IMR-90 (cell line): ENCODE measurements around the gene EXOC4. TPM values are rescaled to one million over a fixed set of nuclear protein-coding genes. Genes with fewer than 3 reads are reported as not detected.

ENCODE experiments used
- ATAC-seq: fragments of 200-7000 bp; cut with Tn5 transposase; 2 replicates; pipeline ENCODE4 v1.9.1; 2020; ENCODE audit warnings: low read depth, mild to moderate bottlenecking, moderate library complexity
- BruUV-seq: library from RNA; stranded (reverse); fragments of 400-500 nt; replicated peaks from 2 replicates; lab custom pipeline; 2021; lab: Mats Ljungman, UMichigan
- CTCF ChIA-PET: fragments of 300-600 bp; formaldehyde crosslinking; extraction: SDS; loops from one replicate; lab custom pipeline; 2021; ENCODE audit warnings: antibody characterized with exemption; lab: Yijun Ruan, JAX
- POLR2A ChIA-PET: fragments of 300-600 bp; sonication (Branson Sonifier 250); formaldehyde crosslinking; loops from one replicate; lab custom pipeline; 2022; ENCODE audit warnings: antibody characterized with exemption; ENCODE audit not compliant: unreplicated experiment; lab: Charles Lee
- DNase-seq: peaks from one replicate; pipeline ENCODE4 v3.0.0; 2013
- H2AFZ ChIP-seq: replicated peaks from 2 replicates; pipeline ENCODE3; 2013; ENCODE audit warnings: low read length, mild to moderate bottlenecking; ENCODE audit not compliant: poor library complexity
- H2AK5ac ChIP-seq: 2 replicates; pipeline ENCODE4 v1.6.1; 2013; ENCODE audit warnings: low read depth, low read length, inconsistent platforms
- H2AK9ac ChIP-seq: replicated peaks from 2 replicates; pipeline ENCODE3; 2013; ENCODE audit warnings: mild to moderate bottlenecking, low read depth, low read length, moderate library complexity; ENCODE audit not compliant: poor library complexity
- H2BK120ac ChIP-seq: 2 replicates; pipeline ENCODE4 v1.6.1; 2013; ENCODE audit warnings: low read depth, low read length, inconsistent platforms
- H2BK15ac ChIP-seq: 3 replicates; pipeline ENCODE4 v1.6.1; 2013; ENCODE audit warnings: low read depth, low read length, inconsistent platforms
- H2BK20ac ChIP-seq: 2 replicates; pipeline ENCODE4 v1.6.1; 2013; ENCODE audit warnings: low read depth, mild to moderate bottlenecking, inconsistent platforms, low read length, moderate library complexity
- H2BK5ac ChIP-seq: 2 replicates; pipeline ENCODE4 v1.6.1; 2013; ENCODE audit warnings: mild to moderate bottlenecking, low read depth, low read length, inconsistent platforms; ENCODE audit not compliant: poor library complexity, severe bottlenecking
- H3K14ac ChIP-seq: replicated peaks from 2 replicates; pipeline ENCODE4 v1.6.1; 2013; ENCODE audit warnings: low read depth, low read length, inconsistent platforms
- H3K18ac ChIP-seq: 2 replicates; pipeline ENCODE4 v1.6.1; 2013; ENCODE audit warnings: low read depth, low read length, control low read depth
- H3K23ac ChIP-seq: 2 replicates; pipeline ENCODE4 v1.6.1; 2013; ENCODE audit warnings: low read depth, low read length, inconsistent platforms
- H3K27ac ChIP-seq: 2 replicates; pipeline ENCODE4 v1.5.1; 2013; ENCODE audit warnings: mild to moderate bottlenecking, control low read depth, low read length; ENCODE audit not compliant: insufficient read depth
- H3K27me3 ChIP-seq: 2 replicates; pipeline ENCODE4 v1.6.1; 2013; ENCODE audit warnings: low read length; ENCODE audit not compliant: control insufficient read depth, insufficient read depth
- H3K36me3 ChIP-seq: 2 replicates; pipeline ENCODE4 v1.6.1; 2013; ENCODE audit warnings: low read length, mixed read lengths; ENCODE audit not compliant: control insufficient read depth, insufficient read depth
- H3K4ac ChIP-seq: 2 replicates; pipeline ENCODE4 v1.6.1; 2013; ENCODE audit warnings: low read depth, low read length, inconsistent platforms
- H3K4me1 ChIP-seq: 2 replicates; pipeline ENCODE4 v1.6.1; 2013; ENCODE audit warnings: low read length, mixed read lengths; ENCODE audit not compliant: control insufficient read depth, insufficient read depth
- H3K4me2 ChIP-seq: 2 replicates; pipeline ENCODE4 v1.6.1; 2013; ENCODE audit warnings: low read depth, mild to moderate bottlenecking, control low read depth, low read length, moderate library complexity
- H3K4me3 ChIP-seq: 2 replicates; pipeline ENCODE4 v1.5.1; 2013; ENCODE audit warnings: low read depth, mild to moderate bottlenecking, control low read depth, low read length, moderate library complexity; ENCODE audit not compliant: insufficient read depth
- H3K56ac ChIP-seq: 2 replicates; pipeline ENCODE4 v1.6.1; 2013; ENCODE audit warnings: low read length, inconsistent platforms; ENCODE audit not compliant: insufficient read depth; ENCODE audit errors: extremely low read depth
- H3K79me1 ChIP-seq, 2 experiments: 2 replicates each; pipeline ENCODE4 v1.6.1; 2013; ENCODE audit warnings: low read length in 2 of 2, inconsistent platforms in 1 of 2, low read depth in 1 of 2
- H3K9ac ChIP-seq: 2 replicates; pipeline ENCODE4 v1.6.1; 2013; ENCODE audit warnings: low read depth, low read length, control low read depth
- H3K9me1 ChIP-seq: 2 replicates; pipeline ENCODE4 v1.6.1; 2013; ENCODE audit warnings: low read length, inconsistent platforms; ENCODE audit not compliant: insufficient read depth
- H3K9me3 ChIP-seq: 2 replicates; pipeline ENCODE4 v1.6.1; 2013; ENCODE audit warnings: low read length; ENCODE audit not compliant: control insufficient read depth, insufficient read depth
- H4K20me1 ChIP-seq: 2 replicates; pipeline ENCODE4 v1.6.1; 2013; ENCODE audit warnings: low read length, inconsistent platforms; ENCODE audit not compliant: insufficient read depth
- H4K5ac ChIP-seq: 2 replicates; pipeline ENCODE4 v1.6.1; 2013; ENCODE audit warnings: mild to moderate bottlenecking, low read depth, low read length, control low read depth
- H4K8ac ChIP-seq, 2 experiments: 2 replicates each; pipeline ENCODE4 v1.6.1; 2013; ENCODE audit warnings: low read depth in 2 of 2, low read length in 2 of 2, control low read depth in 1 of 2, inconsistent platforms in 1 of 2
- H4K91ac ChIP-seq: 2 replicates; pipeline ENCODE4 v1.6.1; 2013; ENCODE audit warnings: low read depth, low read length, inconsistent platforms; ENCODE audit not compliant: insufficient read depth
- BHLHE40 ChIP-seq: fragments of 150-350 bp; IDR thresholded peaks from 2 replicates; pipeline ENCODE4 v1.6.1; 2016; ENCODE audit warnings: mild to moderate bottlenecking, low read depth, low read length
- CEBPB ChIP-seq: IDR thresholded peaks from 2 replicates; pipeline ENCODE4 v1.6.1; 2012; ENCODE audit warnings: low read depth, low read length, improper control_type of control experiment
- CHD1 ChIP-seq: IDR thresholded peaks from 2 replicates; pipeline ENCODE4 v1.6.1; 2012; ENCODE audit warnings: low read depth, low read length, improper control_type of control experiment
- MAFK ChIP-seq: IDR thresholded peaks from 2 replicates; pipeline ENCODE4 v1.6.1; 2012; ENCODE audit warnings: low read depth, low read length, improper control_type of control experiment
- MAZ ChIP-seq: IDR thresholded peaks from 2 replicates; pipeline ENCODE4 v1.6.1; 2012; ENCODE audit warnings: low read depth, mild to moderate bottlenecking, low read length, improper control_type of control experiment, moderate library complexity, borderline replicate concordance
- MXI1 ChIP-seq: IDR thresholded peaks from 2 replicates; pipeline ENCODE4 v1.6.1; 2012; ENCODE audit warnings: low read depth, mild to moderate bottlenecking, low read length, moderate library complexity, borderline replicate concordance
- POLR2A ChIP-seq: IDR thresholded peaks from 2 replicates; pipeline ENCODE4 v1.6.1; 2012; ENCODE audit warnings: mild to moderate bottlenecking, low read depth, low read length
- RFX5 ChIP-seq: IDR thresholded peaks from 2 replicates; pipeline ENCODE4 v1.8.0; 2012; ENCODE audit warnings: low read depth, mild to moderate bottlenecking, low read length, moderate library complexity
- WGBS, 2 experiments: methylation state at CpG; one replicate each; pipeline versions ENCODE4 v1.1.5 to v1.1.7; 2013; ENCODE audit warnings: missing lambda C conversion rate in 2 of 2; ENCODE audit not compliant: insufficient read length in 1 of 2; ENCODE audit errors: extremely low coverage in 2 of 2; 5-methylcytosine and 5-hydroxymethylcytosine counted together
- dilution Hi-C: fragments of 300-500 bp; cut with HindIII; formaldehyde crosslinking; loops from one replicate; pipeline ENCODE4 v1.14.3; 2018; ENCODE audit warnings: low sequenced_read_pairs; ENCODE audit not compliant: unreplicated experiment
- in situ Hi-C: fragments of 300-500 bp; cut with MboI; formaldehyde crosslinking; loops from 3 replicates; pipeline ENCODE4 v1.14.3; 2019; ENCODE audit warnings: low sequenced_read_pairs, inconsistent platforms, mixed read lengths
- intact Hi-C: fragments of 100-400 bp; cut with micrococcal nuclease; formaldehyde crosslinking; loops from 2 replicates; pipeline ENCODE4 v1.10.0; 2022
- polyA plus RNA-seq, 3 experiments: library from polyadenylated mRNA; depleted of rRNA; stranded (reverse); fragments of >200 nt; gene quantifications; 2 replicates each; pipeline ENCODE4 v1.2.3, GENCODE V29; 2012; ENCODE audit warnings: low replicate concordance in 1 of 3
- total RNA-seq: library from RNA; depleted of rRNA; stranded (reverse); fragments of >200 nt; gene quantifications from 2 replicates; pipeline ENCODE4 v1.2.3, GENCODE V29; 2012
- TF ChIP-seq, protein P1 (sequence below): conservative IDR thresholded peaks from 2 replicates; pipeline ENCODE4 v1.5.1; 2012; ENCODE audit warnings: mild to moderate bottlenecking, low read depth, low read length, improper control_type of control experiment
- TF ChIP-seq, protein P2 (sequence below): fragments of 150-350 bp; IDR thresholded peaks from 2 replicates; pipeline ENCODE4 v1.6.1; 2016; ENCODE audit warnings: low read depth, mild to moderate bottlenecking, low read length, moderate library complexity, borderline replicate concordance
- TF ChIP-seq, protein P3 (sequence below): fragments of 150-350 bp; IDR thresholded peaks from 2 replicates; pipeline ENCODE4 v1.6.1; 2017; ENCODE audit warnings: mild to moderate bottlenecking, antibody characterized with exemption, low read length, low read depth

EXOC4 gene
- total and polyA plus RNA-seq, 2 of the 4 experiments (the other 2 are of a cell fraction) = 25.4 to 94.6 TPM

DNA sequence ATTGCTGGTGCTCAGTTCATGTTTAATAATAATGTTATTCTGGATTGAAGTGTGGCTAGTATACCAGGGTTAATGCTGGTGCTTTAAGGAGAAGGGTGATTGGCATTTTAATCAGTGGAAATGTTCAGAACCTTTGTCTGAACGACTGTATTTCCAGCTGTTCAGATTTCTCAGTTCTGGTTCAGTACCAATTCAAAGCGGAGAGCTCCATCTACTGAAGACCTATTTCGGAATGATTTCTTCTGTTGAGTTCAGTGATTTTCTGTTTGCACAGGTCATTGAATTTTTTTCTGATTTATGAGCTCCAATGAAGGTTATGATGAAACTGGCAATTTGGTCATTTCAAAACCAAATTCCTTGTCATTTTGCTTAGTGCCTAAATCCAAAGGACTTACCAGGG is 160.1 kb downstream of the EXOC4 start:
- no TSS peak for BruUV-seq
- TF ChIP-seq, protein P1, sequence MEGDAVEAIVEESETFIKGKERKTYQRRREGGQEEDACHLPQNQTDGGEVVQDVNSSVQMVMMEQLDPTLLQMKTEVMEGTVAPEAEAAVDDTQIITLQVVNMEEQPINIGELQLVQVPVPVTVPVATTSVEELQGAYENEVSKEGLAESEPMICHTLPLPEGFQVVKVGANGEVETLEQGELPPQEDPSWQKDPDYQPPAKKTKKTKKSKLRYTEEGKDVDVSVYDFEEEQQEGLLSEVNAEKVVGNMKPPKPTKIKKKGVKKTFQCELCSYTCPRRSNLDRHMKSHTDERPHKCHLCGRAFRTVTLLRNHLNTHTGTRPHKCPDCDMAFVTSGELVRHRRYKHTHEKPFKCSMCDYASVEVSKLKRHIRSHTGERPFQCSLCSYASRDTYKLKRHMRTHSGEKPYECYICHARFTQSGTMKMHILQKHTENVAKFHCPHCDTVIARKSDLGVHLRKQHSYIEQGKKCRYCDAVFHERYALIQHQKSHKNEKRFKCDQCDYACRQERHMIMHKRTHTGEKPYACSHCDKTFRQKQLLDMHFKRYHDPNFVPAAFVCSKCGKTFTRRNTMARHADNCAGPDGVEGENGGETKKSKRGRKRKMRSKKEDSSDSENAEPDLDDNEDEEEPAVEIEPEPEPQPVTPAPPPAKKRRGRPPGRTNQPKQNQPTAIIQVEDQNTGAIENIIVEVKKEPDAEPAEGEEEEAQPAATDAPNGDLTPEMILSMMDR = no peak
- no peak for TF ChIP-seq RFX5
- no peak for TF ChIP-seq MAFK
- TF ChIP-seq, protein P2, sequence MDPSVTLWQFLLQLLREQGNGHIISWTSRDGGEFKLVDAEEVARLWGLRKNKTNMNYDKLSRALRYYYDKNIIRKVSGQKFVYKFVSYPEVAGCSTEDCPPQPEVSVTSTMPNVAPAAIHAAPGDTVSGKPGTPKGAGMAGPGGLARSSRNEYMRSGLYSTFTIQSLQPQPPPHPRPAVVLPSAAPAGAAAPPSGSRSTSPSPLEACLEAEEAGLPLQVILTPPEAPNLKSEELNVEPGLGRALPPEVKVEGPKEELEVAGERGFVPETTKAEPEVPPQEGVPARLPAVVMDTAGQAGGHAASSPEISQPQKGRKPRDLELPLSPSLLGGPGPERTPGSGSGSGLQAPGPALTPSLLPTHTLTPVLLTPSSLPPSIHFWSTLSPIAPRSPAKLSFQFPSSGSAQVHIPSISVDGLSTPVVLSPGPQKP = no peak
- TF ChIP-seq CHD1 = no peak
- TF ChIP-seq MXI1 = no peak
- TF ChIP-seq MAZ = no peak
- no peak for TF ChIP-seq CEBPB
- no peak for TF ChIP-seq POLR2A
- TF ChIP-seq BHLHE40 = no peak
- TF ChIP-seq, protein P3, sequence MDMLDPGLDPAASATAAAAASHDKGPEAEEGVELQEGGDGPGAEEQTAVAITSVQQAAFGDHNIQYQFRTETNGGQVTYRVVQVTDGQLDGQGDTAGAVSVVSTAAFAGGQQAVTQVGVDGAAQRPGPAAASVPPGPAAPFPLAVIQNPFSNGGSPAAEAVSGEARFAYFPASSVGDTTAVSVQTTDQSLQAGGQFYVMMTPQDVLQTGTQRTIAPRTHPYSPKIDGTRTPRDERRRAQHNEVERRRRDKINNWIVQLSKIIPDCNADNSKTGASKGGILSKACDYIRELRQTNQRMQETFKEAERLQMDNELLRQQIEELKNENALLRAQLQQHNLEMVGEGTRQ = no peak
- no peak overlapping the region for H3K56ac ChIP-seq
- H3K9me1 ChIP-seq = no peaks in the 10 kb centered on the region
- H2BK20ac ChIP-seq = no peak overlapping the region
- H3K27me3 ChIP-seq = no peaks in the 10 kb centered on the region
- no peak overlapping the region for H3K23ac ChIP-seq
- H2BK15ac ChIP-seq = no peak overlapping the region
- no peak overlapping the region for H3K4me3 ChIP-seq
- H2BK5ac ChIP-seq = no peak overlapping the region
- H3K4ac ChIP-seq = no peak overlapping the region
- H3K79me1 ChIP-seq = peaks cover 1 to 6% of the 10 kb centered on the region in 2 experiments; a peak in 3 of 4 replicates
- H4K5ac ChIP-seq = no peak overlapping the region
- no peak overlapping the region for H2BK120ac ChIP-seq
- no peaks in the 10 kb centered on the region for H3K4me1 ChIP-seq
- no peak overlapping the region for H2AFZ ChIP-seq
- H4K91ac ChIP-seq = no peak overlapping the region
- WGBS, 2 experiments = 67% methylated on average over 2 of the region's 3 CpGs; no CpG with 5 or more reads in 1 of the 2 experiments
- no peak overlapping the region for H3K9ac ChIP-seq
- H3K27ac ChIP-seq = no peak overlapping the region
- ATAC-seq = no peak
- H3K14ac ChIP-seq = no peak overlapping the region
- no peaks in the 10 kb centered on the region for H3K36me3 ChIP-seq
- H3K18ac ChIP-seq = no peak overlapping the region
- ChIA-PET POLR2A (no interaction called here), CTCF (interaction anchor here (1.0 kb wide), 1 partner anchor 12 kb away, joined by 4 read pairs; no protein-coding TSS in a partner anchor)
- no peaks in the 10 kb centered on the region for H4K20me1 ChIP-seq
- no peak overlapping the region for H3K4me2 ChIP-seq
- no peaks in the 10 kb centered on the region for H3K9me3 ChIP-seq
- no peak overlapping the region for H2AK9ac ChIP-seq
- peak; percentile 4 for DNase-seq
- in situ Hi-C loops (no loop called here), dilution Hi-C loops (no loop called here), intact Hi-C loops (no loop called here)
- no peak overlapping the region for H2AK5ac ChIP-seq
- H4K8ac ChIP-seq = no peak overlapping the region
